Measurements from ENCODE around the gene PRKG1.

- TF ChIP-seq CTCF (conservative IDR thresholded peaks at IDR 0.05; ENCODE audit: low read depth, low read length) (no peak), EZH2phosphoT487 (IDR thresholded peaks at IDR 0.05; ENCODE audit: borderline replicate concordance, low read length) (no peak)
Observed at GRCh38 chr10:51768886-51769465, 694.7 kb downstream of the PRKG1 start.
